GM18951 (cell line): ENCODE data around the gene PRDM8.
"Not testable (repeated sequence)": the region's sequence is repeated elsewhere in the genome, so short reads cannot be mapped to it uniquely, and the experiment has no call there.

ENCODE experiments used
- POLR2A ChIP-seq: IDR thresholded peaks from 4 replicates; pipeline ENCODE4 v1.6.1; 2011; ENCODE audit warnings: mild to moderate bottlenecking; ENCODE audit not compliant: insufficient read length, insufficient read depth; ENCODE audit errors: extremely low read depth
- in situ Hi-C: fragments of 300-500 bp; cut with MboI; formaldehyde crosslinking; loops from one replicate; pipeline ENCODE4 v1.12.0; 2022; ENCODE audit warnings: low sequenced_read_pairs, mixed read lengths, inconsistent platforms; ENCODE audit not compliant: unreplicated experiment

PRDM8 gene

DNA sequence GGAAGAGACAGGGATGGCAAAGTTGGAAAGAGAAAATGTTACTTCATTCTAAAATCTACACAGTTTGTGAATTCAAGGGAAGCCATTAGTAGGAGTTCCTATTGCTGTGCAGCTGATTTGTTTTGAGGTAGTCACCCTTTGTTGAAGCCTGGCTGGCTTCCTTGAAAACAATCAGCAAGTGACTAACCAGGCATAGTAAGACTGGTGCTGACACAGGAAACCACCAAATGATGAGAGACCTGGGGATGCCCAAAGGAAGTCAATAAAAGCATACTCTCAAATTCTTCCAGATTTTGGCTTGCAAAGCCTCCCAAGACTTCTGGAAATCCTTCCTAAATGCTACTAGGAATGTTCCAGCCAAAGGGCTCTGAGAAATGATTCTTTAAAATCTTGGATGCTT is 23.9 kb upstream of the PRDM8 start:
- in situ Hi-C loops, result no loop called here
- no peak for TF ChIP-seq POLR2A

DNA sequence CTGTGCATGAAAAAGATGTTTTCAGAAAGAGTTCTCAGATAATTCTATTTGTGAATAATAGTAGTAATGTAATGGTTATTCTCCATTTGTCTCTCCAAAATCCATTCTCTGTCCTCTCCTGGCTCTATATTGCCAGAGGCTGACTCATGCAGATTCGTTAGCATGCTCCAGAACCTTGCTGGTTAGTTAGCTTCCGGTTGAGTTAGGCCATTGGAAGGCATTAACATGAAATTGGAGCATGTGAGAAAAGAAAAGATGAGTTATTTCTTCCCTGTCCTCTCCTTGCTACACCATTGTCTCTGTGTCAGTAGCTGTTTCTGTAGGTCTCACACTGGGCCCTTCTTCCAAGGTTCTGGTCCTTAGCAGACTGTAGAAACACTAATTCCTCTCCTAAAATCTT is 23.5 kb upstream of the PRDM8 start:
- TF ChIP-seq POLR2A, result no peak
- in situ Hi-C loops, result no loop called here

DNA sequence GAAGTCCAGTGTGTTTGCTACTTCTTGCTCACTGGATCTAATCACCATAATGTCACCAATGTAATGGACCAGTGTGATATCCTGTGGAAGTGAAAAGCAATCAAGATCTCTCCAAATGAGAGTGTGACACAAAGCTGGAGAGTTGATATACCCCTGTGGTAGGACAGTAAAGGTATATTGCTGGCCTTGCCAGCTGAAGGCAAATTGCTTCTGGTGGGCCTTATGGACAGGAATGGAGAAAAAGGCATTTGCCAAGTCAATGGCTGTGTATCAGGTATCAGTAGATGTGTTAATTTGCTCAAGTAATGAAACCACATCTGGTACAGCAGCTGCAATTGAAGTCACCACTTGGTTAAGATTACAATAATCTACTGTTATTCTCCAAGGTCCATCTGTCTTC is 19.5 kb upstream of the PRDM8 start:
- in situ Hi-C loops, result not testable (repeated sequence)

DNA sequence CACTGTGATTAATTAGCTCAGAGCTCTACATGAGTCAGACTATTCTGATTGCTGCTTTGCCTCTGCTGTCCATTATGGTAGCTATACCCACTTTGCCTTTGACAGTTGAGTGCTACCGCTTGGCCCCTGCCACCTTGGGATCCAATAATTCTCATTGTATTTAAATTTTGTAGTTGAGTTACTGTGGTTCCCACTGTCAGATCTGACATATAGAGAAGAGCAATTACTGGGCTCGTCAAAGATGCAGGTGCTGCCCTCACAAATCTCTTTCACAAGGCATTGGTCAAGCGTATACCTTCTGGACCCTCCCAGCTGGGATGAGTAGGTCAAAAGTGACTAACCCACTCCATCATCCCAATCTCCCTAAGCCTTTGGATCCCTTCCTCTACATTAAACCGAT is 18.3 kb upstream of the PRDM8 start:
- no peak for TF ChIP-seq POLR2A
- in situ Hi-C loops, result no loop called here

DNA sequence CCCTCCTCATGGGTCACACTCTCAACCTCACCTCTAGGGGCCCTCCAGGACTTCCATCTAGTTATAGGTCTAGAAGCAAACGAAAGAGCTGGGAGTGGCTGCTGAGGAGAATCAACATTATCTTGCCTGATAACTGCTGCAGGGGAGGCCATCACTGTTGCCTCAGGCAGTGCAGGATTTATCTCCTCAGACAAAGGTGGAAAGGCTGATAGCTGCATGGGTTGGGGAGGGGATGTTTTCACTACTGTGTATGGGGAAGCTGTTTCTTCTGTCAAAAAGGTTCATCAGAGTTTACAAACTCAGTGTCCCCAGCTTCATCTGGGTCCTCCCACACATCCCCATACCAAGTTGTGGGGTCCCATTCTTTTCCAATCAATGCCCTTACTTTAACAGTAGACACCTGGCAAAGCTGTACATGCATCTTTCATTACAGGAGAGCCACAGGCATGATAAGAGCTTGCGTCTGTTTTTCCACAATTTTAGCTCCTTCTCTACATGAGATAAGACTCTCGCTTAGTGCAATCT is 17.6 kb upstream of the PRDM8 start:
- in situ Hi-C loops, result no loop called here
- no peak for TF ChIP-seq POLR2A

DNA sequence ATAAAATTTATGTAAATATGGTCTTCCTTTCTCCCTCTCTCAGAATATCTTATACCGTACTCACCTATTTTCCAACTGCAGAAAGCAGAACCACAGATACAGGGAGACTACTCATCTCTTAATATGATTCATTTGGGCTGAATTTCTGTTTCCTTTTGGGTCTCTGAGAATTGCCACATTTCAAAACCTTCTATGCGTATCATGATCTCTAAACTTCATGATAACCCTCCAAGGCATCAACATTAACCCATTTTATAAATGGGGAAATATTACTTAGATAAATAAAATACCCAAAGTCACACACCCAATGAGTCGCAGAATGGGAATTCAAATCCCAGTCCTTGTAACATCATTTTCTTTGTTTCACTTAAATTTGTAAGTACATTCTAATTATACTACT is 16.6 kb upstream of the PRDM8 start:
- TF ChIP-seq POLR2A, result no peak
- in situ Hi-C loops, result no loop called here

DNA sequence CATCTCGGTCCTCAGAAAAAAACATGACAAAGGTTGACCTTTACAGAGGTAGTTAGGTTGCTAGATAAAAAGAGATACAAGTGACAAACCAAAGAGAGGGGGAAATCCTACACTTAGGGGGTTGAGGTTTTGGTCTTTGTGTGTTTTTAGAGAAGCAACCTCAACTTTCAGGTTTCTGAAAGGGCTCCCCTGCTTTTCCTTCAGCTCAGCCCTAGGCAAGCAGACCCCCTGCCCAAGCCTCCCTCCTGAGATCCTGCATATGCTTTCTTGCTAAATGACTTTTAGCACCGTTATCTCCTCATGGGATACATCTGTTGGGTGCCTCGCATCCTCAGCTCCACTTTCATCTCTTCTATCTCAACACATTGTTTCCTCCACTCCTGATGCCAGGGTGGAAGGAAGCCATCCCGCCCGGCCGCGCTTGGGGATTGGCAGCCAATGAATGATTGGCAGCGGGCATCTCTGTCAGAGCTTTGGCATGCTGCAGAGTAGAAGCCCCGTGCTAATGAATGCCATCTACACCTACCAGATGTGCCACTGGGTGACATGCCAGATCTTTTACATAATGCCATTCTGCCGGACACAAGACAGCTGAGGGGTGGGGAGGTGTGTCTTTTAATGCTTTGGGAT is 15.0 kb upstream of the PRDM8 start:
- in situ Hi-C loops, result no loop called here
- TF ChIP-seq POLR2A, result no peak

DNA sequence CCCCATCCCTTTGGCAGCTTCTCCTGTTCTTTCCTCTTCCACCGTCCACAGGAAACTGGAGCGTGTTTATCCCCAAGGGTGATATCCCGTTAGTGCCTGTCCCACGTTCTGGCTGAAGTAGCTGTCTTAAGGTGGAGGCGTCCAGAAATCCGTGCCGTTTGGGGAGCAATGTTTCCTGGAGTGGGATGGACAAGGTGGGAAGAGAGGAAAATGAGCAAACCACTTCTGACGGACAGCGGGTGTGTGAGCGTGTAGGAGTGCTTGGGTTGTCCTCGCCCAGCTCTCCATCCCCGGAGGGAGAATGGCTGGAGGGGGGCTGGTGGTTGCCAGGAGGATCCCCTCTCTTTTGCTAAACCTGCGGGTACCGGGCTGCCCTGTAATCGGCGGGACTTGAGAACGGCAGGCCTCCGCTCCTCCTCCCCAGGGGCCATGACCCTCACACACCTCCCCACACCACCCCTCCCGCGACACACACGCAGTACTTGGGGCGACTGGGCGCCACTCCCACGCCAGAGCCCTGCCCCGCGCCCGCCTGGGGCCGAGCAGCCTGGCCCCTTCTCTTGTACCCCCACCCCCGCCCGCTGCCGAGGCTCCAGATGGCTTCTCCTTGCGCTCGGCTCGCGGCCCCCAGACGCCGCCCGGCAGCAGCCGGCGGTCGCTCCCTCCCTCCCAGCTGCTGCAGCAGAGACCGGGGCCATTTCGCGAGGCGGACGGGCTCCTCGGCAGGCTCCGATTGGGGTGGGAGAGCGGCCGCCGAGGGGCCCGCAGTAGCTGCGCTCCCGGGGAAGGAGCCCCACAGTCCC is 13.9 kb upstream of the PRDM8 start:
- in situ Hi-C loops, result no loop called here
- TF ChIP-seq POLR2A, result no peak

DNA sequence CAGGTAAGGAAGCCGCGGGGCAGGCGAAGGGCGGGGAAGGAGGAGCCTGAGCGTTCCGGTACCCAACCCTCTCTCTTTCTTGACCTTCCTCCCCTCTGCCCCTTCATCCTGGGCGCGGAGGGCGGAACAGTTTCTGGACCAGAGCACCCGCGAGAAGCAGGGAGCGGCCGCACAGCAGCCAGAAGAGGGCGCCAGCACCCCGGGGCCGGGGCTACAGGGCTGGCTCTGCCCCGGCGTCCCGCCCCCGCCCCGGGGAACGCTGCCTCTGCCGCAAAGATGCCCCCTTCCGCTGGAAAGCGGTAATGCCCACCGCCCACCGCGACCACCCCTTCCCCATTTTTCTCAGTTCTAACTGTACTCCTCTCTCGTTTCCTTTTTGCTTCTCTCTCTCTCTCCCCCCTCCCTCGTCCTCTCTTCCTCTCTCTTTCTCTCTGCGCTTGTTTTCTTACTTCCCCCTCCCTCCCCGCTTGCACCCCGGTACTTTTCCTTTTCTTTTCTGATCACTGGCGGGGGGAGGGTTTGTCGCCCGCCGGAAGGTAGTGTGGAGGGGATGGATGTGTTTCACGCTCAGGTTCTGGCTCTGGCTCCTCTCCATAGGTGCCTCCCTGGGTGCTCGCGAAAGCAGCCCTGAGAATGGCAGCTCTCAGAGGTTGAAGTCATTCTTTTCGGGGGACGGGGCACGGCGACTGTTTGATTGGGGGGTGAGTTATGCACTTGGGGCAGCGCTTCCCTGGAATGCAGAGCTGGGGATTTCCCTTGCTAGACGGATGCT is 13.1 kb upstream of the PRDM8 start:
- TF ChIP-seq POLR2A, result peak; percentile 37
- in situ Hi-C loops, result no loop called here

DNA sequence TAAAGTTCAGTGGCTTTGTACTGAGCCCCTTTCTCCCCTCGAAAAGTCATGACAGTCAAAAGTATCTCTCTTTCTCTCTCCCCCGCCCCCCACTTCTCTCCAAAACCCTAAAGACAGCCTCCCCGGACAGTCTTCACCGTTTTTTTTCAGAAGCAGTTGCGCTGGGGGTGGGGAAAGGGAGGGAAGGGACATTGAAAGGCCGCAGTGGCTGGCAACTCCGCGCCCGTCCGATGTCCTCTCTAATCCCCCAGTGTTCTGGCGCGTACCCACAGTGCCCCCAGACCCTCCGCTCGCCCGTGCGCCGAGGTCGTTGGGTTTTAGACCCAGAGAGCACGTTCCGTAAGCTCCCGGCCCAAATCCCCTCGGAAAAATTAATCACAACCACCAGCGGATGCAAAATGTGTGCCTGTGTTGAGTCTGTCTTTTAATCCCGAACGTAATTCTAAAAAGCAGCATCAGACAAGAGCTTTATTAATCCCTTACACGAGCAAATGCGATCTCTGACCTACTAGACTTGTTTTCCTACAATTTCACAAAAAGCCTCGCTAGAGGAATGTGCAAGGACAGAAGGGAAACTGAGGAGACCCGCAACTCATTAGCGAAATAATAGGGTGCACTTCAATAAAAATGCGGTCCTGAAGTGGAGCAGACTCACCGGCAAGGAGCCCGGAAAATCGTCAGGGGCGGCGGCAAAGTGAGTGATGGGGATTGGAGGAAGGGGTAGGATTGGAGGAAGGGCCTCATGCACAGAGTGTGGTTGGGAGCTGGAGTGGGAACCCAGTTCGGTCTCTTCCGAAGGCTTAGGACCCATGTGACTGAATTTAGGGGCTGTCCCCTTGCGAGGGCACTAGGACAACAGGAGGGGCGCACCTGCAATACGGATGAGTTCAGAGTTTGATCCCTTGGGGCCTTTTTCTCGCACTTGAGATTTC is 12.2 kb upstream of the PRDM8 start:
- in situ Hi-C loops, result no loop called here
- no peak for TF ChIP-seq POLR2A

DNA sequence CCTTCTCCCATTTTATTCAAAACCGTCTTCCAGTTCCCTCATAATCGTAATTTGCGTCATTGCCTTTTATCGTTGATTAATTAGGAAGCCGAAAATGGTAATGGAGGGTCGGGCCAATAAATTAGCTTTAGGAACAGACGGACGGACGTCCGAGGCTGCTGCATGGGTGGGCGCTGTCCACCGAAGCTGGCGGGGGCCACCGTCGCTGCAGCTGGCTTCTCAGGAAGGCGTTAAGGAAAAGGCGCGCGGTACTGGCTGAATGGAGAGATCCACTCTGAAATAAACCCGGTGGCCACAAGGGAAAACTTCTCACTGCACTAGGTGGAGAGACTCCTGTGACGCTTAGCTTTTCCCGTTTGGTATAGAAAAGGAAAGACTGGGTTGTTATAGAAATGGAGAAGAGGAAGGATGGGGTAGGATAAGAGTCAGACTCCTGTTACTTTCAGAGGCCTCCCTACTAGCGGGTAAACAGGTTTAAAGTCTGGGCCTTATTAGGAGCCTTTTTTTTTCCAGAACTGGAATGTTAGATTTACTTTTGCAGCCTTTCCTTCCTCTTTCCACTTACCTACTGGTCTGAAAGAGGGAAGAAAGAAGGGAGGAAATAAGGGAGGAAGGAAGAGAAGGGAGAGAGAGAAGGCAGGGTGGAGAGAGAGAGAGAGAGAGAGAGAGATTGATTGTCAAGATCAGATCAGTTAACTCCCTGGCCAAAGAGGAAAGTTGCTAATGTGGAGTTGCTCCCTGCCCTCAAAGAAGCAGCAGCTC is 11.3 kb upstream of the PRDM8 start:
- in situ Hi-C loops, result no loop called here
- TF ChIP-seq POLR2A, result no peak

DNA sequence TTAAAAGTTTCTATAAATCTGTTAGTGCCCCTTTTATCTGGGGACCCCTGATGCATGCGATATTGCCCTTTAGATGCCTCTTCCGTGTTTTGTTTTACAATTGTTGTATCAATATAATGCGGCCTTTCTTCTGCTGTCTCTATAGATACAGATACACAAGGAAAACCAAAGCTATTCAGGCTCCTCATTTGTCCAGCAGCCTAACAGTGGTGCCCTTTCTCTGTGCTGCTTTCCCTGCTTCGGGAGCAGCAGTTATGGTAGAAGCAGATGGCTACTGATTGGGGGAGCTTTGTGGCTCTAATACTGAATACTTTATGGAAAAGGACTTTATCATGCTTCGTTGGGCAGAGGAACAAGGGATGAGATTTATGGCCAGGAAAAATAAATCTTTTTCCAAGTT is 10.6 kb upstream of the PRDM8 start:
- in situ Hi-C loops, result no loop called here

More for the DNA sequence above, 10.6 kb upstream of the PRDM8 start:
- TF ChIP-seq POLR2A, result no peak
